Fibroblast of lung (primary cell): ENCODE results near the gene IGFN1.

Experiments used
- EZH2 ChIP-seq: IDR thresholded peaks from 2 replicates; pipeline ENCODE4 v1.5.1; 2012; ENCODE audit warnings: low read length, control low read depth, mild to moderate bottlenecking; ENCODE audit errors: missing control alignments
- TF ChIP-seq, protein P1 (sequence below), 2 donors: IDR thresholded peaks in 1 of 2; conservative IDR thresholded peaks in 1 of 2; 1 replicate in 1 of 2; 2 replicates in 1 of 2; pipeline ENCODE4 v1.5.1; 2011 to 2012; ENCODE audit warnings: low read length in 2 of 2, control low read depth in 1 of 2, inconsistent platforms in 1 of 2, low read depth in 1 of 2, mild to moderate bottlenecking in 1 of 2

GRCh38 chr1:201214461-201214860 is 23.8 kb downstream of the IGFN1 start:
- TF ChIP-seq EZH2: no peak
- TF ChIP-seq, protein P1, sequence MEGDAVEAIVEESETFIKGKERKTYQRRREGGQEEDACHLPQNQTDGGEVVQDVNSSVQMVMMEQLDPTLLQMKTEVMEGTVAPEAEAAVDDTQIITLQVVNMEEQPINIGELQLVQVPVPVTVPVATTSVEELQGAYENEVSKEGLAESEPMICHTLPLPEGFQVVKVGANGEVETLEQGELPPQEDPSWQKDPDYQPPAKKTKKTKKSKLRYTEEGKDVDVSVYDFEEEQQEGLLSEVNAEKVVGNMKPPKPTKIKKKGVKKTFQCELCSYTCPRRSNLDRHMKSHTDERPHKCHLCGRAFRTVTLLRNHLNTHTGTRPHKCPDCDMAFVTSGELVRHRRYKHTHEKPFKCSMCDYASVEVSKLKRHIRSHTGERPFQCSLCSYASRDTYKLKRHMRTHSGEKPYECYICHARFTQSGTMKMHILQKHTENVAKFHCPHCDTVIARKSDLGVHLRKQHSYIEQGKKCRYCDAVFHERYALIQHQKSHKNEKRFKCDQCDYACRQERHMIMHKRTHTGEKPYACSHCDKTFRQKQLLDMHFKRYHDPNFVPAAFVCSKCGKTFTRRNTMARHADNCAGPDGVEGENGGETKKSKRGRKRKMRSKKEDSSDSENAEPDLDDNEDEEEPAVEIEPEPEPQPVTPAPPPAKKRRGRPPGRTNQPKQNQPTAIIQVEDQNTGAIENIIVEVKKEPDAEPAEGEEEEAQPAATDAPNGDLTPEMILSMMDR (conservative IDR thresholded peaks at IDR 0.05 in 1 of 2, IDR thresholded peaks at IDR 0.05 in 1 of 2; ENCODE audit: low read depth in 1 of 2, low read length in 2 of 2): no peak
